HG02852 (cell line): ENCODE data around the gene FOXE3.

Source experiments
- ATAC-seq: cut with Tn5 transposase; IDR thresholded peaks from one replicate; pipeline ENCODE4 v1.9.1; 2021; ENCODE audit warnings: mild to moderate bottlenecking, moderate library complexity; ENCODE audit not compliant: unreplicated experiment

The FOXE3 gene

GRCh38 chr1:47403321-47403910 is 12.7 kb upstream of the FOXE3 start:
- ATAC-seq, result no peak

- ATAC-seq, result no peak
Measured at GRCh38 chr1:47405697-47406096, 10.4 kb upstream of the FOXE3 start.

- no peak for ATAC-seq
Measured at GRCh38 chr1:47406966-47407365, 9.1 kb upstream of the FOXE3 start.

- no peak for ATAC-seq
Measured at GRCh38 chr1:47407481-47407880, 8.6 kb upstream of the FOXE3 start.

GRCh38 chr1:47409311-47410067 is 6.6 kb upstream of the FOXE3 start:
- ATAC-seq, result no peak

- ATAC-seq, result no peak
Measured at GRCh38 chr1:47410068-47410455, 6.0 kb upstream of the FOXE3 start.

GRCh38 chr1:47411436-47411835 is 4.6 kb upstream of the FOXE3 start:
- ATAC-seq, result no peak

- ATAC-seq, result no peak
Measured at GRCh38 chr1:47412437-47412836, 3.6 kb upstream of the FOXE3 start.

GRCh38 chr1:47416319-47417169 is 459 bp downstream of the FOXE3 start:
- ATAC-seq, result no peak

GRCh38 chr1:47417170-47418044 is 1.3 kb downstream of the FOXE3 start:
- no peak for ATAC-seq

GRCh38 chr1:47418122-47418521 is 2.0 kb downstream of the FOXE3 start:
- no peak for ATAC-seq

GRCh38 chr1:47418681-47419325 is 2.7 kb downstream of the FOXE3 start:
- ATAC-seq, result no peak

GRCh38 chr1:47420547-47420946 is 4.5 kb downstream of the FOXE3 start:
- no peak for ATAC-seq

GRCh38 chr1:47423872-47424271 is 7.8 kb downstream of the FOXE3 start:
- ATAC-seq, result no peak

- no peak for ATAC-seq
Measured at GRCh38 chr1:47424336-47424982, 8.4 kb downstream of the FOXE3 start.

- ATAC-seq, result no peak
Measured at GRCh38 chr1:47431534-47431933, 15.4 kb downstream of the FOXE3 start.

- no peak for ATAC-seq
Measured at GRCh38 chr1:47432071-47433036, 16.3 kb downstream of the FOXE3 start.

- no peak for ATAC-seq
Measured at GRCh38 chr1:47433037-47433421, 16.9 kb downstream of the FOXE3 start.
